Ishikawa (cell line): Measurements from ENCODE around the gene SCAANT1.

Experiments
- CEBPB ChIP-seq: IDR thresholded peaks from 2 replicates; pipeline ENCODE4 v1.6.1; 2012
- CREB1 ChIP-seq: IDR thresholded peaks from 2 replicates; pipeline ENCODE4 v1.6.1; 2012; ENCODE audit warnings: low read depth
- EGR1 ChIP-seq: IDR thresholded peaks from 2 replicates; pipeline ENCODE4 v1.6.1; 2012
- EP300 ChIP-seq: IDR thresholded peaks from 2 replicates; pipeline ENCODE4 v1.6.1; 2012; ENCODE audit warnings: borderline replicate concordance
- FOXM1 ChIP-seq: IDR thresholded peaks from 2 replicates; pipeline ENCODE4 v1.6.1; 2012; ENCODE audit warnings: low read depth, borderline replicate concordance
- MAX ChIP-seq: IDR thresholded peaks from 2 replicates; pipeline ENCODE4 v1.6.1; 2012
- NFIC ChIP-seq: IDR thresholded peaks from 2 replicates; pipeline ENCODE4 v1.6.1; 2012
- RAD21 ChIP-seq: IDR thresholded peaks from 2 replicates; pipeline ENCODE4 v1.6.1; 2012; ENCODE audit warnings: low read depth
- REST ChIP-seq: IDR thresholded peaks from 2 replicates; pipeline ENCODE4 v1.6.1; 2012; ENCODE audit warnings: low read depth, mild to moderate bottlenecking
- TAF1 ChIP-seq: IDR thresholded peaks from 2 replicates; pipeline ENCODE4 v1.6.1; 2012; ENCODE audit warnings: low read depth, mild to moderate bottlenecking
- TCF12 ChIP-seq: IDR thresholded peaks from 2 replicates; pipeline ENCODE4 v1.6.1; 2012; ENCODE audit warnings: low read depth
- TEAD4 ChIP-seq: IDR thresholded peaks from 2 replicates; pipeline ENCODE4 v1.6.1; 2012
- USF1 ChIP-seq: IDR thresholded peaks from 2 replicates; pipeline ENCODE4 v1.6.1; 2012
- YY1 ChIP-seq: IDR thresholded peaks from 2 replicates; pipeline ENCODE4 v1.6.1; 2012; ENCODE audit warnings: low read depth
- ZBTB7A ChIP-seq: IDR thresholded peaks from 2 replicates; pipeline ENCODE4 v1.6.1; 2012; ENCODE audit warnings: low read depth

The SCAANT1 gene

GRCh38 chr3:63863150-63864007 is 48.8 kb downstream of the SCAANT1 start, which contains the start of the genes ATXN7 and THOC7:
TSS of gene ATXN7 (plus strand) at chr3:63863867. CDS start at chr3:63912599, 48,732 bp downstream.
TSS of gene THOC7 (minus strand) at chr3:63863805. CDS start at chr3:63863790, 15 bp downstream.
- no peak for TF ChIP-seq TEAD4
- peak; percentile 10; the same call in 1 of the 2 replicates for TF ChIP-seq EP300
- no peak for TF ChIP-seq TCF12
- TF ChIP-seq EGR1 = no peak
- peak; percentile 27 for TF ChIP-seq TAF1
- TF ChIP-seq MAX = peak; percentile 41; the same call in 1 of the 2 replicates
- TF ChIP-seq REST = no peak
- TF ChIP-seq USF1 = no peak
- TF ChIP-seq YY1 = peak; percentile 79
- TF ChIP-seq ZBTB7A = peak; percentile 60; the same call in 1 of the 2 replicates

- TF ChIP-seq USF1 (no peak), YY1 (no peak), CEBPB (no peak), EP300 (no peak), TAF1 (no peak), CREB1 (no peak), MAX (no peak), TCF12 (no peak), REST (no peak), EGR1 (no peak), TEAD4 (no peak), FOXM1 (no peak), NFIC (no peak), RAD21 (no peak), ZBTB7A (no peak)
Measured at GRCh38 chr3:63862804-63863149, 49.4 kb downstream of the SCAANT1 start.
